ENCODE measurements around the gene DOCK1.

DOCK1 gene

DNA sequence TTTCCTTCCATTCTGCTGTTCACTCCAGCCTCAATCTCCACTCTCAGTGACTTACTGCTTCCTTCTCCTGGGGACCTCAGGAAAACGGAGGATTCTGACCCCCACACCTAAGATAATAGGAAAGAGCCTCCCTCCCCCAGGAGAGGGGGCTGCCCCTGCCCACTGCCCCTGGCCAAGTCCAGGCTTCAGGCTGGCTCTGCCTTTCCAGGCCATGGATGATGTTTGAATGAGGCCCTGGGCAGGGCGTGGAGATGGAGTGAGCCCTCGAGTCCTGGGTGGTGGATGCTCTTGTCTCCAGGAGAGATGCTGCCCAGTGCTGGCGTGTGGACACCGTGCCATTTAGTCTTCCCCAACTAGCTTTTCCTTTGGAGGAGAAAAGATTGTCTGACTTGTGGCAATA lies 184.2 kb downstream of the DOCK1 start:
- DNase-seq (ENCODE audit: low read depth): no peak

DNA sequence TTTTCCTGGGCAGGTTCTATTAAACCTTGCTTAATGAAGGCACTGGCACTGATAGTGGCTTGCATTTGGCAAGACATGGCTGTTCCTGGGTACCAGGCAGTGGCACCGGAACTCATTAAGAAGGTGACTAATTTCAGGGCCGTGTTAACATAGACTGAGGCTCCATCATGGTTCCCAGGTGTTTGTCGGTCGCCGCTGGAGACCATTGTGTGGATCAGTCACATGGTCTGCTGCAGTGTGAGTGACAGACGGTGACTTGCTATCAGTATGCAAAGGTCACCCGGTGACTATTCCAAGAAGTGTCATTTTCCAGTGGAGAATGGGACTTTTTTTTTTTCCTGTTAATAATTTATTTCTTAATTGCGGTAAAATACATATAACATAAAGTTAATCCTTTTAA lies 184.9 kb downstream of the DOCK1 start:
- no peak for DNase-seq (ENCODE audit: low read depth)

DNA sequence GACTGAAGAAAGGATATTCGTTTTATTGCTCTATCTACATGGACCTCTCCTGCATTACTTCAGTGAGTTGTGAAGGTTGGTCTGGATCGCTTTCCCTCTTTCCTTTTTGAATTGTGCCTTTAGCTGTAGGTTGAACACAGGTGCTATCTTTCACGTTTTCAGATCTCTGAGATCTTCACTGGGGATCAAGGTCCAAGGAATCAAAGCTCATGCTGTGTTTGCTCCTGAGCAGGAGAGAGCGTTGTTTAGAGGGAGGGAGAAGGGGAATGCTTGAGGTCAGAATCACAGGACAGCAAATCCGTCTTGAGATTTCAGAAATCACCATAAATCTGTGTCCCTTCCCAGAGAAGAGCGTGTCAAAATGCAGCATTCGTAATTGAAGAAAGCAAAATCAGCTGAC lies 186.1 kb downstream of the DOCK1 start:
- DNase-seq (ENCODE audit: low read depth): no peak

DNA sequence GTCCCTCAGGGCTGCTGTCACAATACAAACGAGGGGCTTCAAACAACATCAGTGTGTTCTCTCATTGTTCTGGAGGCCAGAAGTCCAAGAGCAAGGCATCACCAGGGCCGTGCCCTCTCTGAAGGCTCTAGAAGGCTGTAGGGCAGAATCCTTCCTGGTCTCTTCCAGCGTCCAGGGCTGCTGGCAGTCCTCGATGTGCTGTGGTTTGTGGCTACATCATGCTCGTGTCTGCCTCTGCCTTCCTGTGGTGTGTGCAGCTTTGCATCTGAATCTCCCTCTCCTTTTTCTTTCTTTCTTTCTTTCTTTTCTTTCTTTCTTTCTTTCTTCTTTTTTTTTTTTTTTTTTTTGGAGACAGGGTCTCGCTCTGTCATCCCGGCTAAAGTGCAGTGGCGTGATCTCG lies 187.7 kb downstream of the DOCK1 start:
- DNase-seq (ENCODE audit: low read depth): no peak

DNA sequence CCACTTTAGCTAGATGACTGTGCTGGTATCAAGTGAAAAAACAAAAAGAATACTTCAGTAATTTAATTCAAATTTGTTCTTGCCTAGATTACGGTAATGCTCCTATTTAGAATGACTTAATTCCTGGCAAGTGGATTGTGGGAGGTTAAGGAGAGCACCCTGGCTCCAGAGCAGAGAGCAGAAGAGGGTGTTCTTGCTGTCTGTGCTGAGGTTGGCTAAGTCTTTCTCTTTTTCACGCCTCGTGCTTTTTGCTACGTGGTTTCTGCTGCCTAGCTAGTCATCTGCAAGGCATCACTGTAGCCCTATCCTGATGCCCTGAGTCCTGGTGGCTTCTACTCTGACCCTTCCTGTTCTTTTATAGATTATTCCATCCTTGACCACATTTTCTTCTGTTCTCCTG lies 189.8 kb downstream of the DOCK1 start:
- no peak for DNase-seq (ENCODE audit: low read depth)

DNA sequence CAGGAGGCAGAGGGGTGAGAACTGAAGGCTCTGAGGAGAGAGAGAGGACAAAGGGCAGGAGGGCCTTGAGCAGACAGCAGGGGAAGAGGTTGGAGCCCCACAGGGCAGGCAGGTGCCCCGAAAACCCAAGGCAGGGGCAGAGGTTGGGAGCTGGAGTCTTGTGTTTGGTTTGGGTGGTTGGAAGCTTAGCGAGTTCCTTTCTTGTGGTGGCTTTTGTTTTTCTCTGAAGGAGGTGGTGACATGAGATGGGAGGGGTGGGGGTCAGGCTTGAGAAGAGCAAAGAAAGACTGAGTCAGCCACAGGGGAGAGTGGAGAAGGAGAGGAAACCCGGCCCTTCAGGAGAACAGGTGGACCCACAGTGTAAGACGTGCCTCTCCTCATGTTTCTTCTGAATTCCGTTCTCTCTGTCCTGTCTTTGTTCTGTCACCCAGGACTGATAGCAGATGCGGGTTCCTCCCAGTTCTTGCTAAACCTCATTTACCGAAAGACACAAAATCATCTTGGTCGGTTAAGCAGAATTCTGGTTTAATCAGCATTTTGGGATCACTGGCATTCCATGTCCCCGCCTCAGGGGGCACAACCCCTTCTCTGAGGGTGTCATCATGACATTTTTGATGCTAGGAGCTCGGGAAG lies 195.9 kb downstream of the DOCK1 start:
- no peak for DNase-seq (ENCODE audit: low read depth)

DNA sequence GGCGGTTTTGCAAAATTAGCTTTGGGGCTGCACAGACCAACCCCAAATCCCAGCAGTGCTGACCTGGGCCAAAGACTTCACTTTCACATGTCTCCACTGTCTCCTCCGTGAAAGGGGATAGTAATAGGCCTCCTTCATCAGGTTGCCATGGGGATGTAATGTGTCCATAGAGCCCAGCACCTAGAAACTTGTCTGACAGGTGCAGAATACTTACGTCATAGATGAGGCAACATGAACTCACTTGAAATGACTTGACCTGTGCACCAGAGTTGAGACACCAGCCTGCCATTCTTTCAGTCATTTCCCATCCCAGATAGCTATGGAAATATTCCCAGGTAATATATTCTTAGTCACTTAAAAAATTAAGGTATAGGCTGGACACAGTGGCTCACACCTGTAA lies 196.9 kb downstream of the DOCK1 start:
- DNase-seq (ENCODE audit: low read depth): no peak

DNA sequence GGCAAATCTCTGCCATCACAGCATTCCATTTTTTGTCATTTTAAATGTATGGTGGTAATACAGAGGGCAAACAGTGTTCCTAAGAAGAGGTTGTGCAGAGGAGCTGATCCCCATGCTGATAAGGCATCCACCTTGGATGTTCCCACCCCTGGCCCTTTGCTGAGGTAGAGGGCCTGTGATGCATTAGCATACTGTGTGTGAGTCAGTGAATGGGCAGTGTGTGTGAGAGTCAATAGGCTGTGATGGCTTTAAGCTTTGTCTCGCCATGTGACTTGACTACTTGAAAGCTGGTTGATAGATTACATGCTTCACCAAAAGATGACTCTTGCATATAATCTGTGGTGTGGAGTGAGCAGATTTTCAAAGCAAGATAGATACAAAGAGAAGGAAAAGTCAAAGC lies 209.9 kb downstream of the DOCK1 start:
- no peak for DNase-seq (ENCODE audit: low read depth)

DNA sequence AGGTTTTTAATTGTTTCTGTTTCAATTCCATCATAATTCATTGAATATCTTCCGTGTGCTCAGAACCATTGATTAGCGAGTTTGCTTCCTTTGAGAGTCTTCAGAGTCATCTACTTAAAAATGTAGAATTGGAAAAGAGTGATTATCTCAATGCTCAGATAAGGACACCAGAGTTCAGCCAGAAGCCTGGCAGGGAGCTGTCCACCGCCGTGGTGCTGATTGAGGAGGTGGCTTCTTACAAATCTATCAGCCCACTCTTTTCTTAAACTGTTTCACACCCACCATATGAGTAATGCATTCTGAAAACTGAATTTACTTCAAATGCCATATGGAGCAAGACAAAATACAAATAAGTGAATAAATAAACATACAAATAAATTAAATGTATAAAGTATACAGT lies 211.9 kb downstream of the DOCK1 start:
- no peak for DNase-seq (ENCODE audit: low read depth)

DNA sequence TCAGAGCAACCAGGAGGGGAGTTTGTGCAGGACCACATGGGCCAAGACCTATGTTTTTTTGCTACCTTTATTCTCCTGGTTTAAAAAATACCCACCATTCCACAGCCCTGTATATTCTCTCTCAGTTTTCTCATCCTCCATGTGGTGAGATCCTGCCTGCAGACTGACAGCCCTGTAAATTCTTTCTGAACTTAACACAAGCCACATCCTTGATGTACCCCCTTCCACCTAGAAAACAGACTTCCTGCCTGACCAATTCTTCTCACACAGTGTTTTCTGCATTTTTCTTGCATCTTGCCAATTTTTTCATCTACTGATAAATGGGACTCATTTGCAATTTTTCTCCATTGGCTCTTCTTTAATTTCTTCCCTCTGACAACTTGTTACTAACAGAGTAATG lies 212.8 kb downstream of the DOCK1 start:
- DNase-seq (ENCODE audit: low read depth): no peak

DNA sequence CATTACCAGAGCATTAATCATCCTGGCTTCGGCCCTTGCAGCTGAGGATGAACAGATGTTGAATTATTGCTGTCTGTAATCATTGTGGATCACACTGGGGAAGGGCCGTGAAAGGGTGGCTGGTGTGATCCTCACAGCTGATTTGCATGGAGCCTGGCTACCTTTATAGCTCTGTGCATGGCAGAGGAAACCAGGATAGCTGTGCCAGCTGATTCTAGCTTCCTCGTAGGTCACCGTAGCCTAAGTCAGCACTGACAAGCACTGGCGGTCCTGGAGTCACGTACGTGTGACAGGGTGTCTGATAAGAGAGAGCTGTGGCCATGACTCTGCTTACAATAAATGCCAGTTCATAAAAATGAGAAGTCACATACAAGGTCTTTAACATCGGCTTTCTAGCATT lies 214.7 kb downstream of the DOCK1 start:
- DNase-seq (ENCODE audit: low read depth): no peak

DNA sequence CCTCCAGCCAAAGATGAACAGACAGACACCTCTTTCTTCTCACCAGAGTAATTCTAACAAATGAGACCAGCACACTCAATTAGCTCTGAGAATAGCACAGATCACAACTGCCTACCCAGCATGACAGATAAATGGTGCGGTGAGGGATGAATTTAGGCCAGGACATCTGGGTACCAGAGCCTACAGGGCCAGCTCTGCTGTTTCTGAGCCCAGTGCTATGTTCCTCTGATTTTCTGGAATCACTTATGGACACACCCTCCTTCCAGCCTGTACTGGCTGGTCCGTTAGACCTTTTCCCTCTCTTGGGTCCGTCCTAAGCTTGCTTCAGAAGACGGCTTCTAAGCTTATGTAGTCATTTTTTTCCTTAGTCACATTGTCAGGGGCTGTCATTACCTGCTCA lies 217.6 kb downstream of the DOCK1 start:
- DNase-seq (ENCODE audit: low read depth): no peak

DNA sequence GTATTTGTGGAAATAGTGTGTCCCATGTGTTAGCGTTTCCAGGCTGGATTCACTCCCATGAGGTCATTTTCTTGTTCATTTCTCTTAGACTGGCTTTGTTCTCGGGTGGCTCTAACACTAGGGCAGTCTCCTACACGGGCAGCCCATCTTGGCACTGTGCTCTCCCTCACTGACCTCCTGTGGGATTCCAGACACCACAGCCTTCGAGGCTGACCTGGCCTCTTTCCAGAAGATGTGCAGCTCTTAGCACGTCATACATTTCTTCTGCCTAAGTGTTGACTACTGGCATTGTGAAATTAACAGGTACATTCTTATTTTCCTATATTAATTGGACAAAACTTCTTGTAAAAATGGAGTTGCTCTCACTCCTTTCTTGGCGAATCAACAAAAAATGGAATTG lies 218.4 kb downstream of the DOCK1 start:
- DNase-seq (ENCODE audit: low read depth): no peak

DNA sequence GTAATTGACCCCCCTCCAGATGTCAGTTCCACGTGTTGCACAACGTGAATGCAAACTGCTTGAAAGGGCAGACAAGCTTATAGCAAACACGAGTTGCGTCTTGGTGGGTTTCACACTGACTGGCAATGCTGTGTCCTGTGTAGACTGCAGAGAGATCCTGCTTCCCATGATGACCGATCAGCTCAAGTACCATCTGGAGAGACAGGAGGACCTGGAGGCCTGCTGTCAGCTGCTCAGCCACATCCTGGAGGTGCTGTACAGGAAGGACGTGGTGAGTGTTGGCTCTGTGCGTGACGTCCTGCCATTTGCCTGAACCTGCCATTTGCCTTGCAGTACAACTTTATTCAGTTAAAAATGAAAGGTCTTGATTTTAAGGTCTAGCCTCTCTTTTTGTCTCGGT lies 220.1 kb downstream of the DOCK1 start:
- DNase-seq (ENCODE audit: low read depth): no peak

DNA sequence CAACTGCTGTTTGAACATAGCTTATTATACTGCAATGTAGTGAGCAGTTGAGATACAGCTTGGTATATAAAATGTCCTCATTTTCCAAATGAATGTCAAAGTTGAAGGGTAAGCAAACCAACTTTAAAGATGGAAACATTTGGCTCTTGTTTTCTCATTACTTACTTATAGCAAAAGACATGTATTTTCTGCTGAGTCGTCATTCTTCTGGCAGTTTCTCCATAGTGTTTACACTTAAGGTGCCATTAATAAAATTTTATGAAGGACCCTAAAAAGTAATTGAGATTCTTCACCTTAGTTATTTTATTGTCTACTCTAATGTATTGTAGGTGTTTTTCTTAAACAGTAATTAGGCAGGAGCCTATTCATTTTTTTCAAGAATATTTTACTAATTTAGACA lies 222.6 kb downstream of the DOCK1 start:
- DNase-seq (ENCODE audit: low read depth): no peak

DNA sequence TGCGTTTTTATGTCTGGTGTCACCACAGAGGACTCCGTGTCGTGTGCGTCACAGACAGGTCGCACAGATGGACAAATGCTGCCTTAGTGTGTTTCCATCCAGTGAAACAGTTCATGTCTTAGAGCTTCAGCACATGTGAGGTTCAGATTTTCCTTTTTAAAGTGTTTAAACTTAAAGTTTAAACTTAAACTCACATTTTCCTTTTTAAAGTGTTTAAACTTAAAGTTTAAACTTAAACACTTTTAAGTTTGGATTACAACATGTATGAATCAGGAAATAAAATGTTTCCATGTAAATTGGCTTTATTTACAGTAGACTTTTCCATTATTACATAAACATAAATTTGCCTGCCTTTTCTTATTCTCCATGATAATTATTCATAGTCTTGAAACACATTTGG lies 223.9 kb downstream of the DOCK1 start:
- no peak for DNase-seq (ENCODE audit: low read depth)

DNA sequence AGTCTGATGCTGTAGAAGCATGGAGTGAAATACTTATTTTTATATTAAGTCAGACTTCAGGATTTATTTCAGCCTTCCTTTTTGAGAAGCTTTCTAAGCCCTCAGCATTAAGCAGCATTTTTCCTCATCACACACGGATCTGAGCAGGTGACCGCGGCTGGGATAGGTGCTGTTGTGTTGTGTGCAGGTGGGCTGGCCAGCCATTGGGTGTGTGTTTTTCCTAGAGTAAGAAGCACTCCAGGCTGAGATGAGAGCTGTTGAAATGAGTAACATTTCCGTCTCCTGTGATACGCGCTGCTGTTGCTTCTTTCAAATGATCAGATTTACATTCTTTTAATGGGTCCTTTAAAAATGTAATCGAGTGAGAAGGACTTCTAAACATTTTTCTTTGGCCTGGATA lies 227.2 kb downstream of the DOCK1 start:
- no peak for DNase-seq (ENCODE audit: low read depth)

DNA sequence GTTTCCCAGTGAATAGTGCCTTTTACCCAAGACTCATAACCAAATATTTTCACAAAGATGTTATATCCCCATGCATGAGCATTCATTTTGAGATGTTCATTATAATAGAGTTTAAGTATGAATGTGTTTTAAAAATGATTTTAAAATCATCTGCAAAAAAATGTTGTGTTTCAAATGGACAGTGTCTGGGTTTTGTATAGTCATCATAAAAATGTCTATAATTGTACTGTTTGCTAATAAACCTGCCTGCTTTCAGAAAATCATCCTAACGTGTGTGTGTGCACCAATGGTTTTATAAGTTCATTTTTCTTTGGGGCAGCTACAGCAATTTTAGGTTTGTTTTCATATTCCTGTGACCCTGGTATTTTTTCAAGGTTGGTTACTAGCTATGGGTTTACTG lies 228.0 kb downstream of the DOCK1 start:
- no peak for DNase-seq (ENCODE audit: low read depth)

DNA sequence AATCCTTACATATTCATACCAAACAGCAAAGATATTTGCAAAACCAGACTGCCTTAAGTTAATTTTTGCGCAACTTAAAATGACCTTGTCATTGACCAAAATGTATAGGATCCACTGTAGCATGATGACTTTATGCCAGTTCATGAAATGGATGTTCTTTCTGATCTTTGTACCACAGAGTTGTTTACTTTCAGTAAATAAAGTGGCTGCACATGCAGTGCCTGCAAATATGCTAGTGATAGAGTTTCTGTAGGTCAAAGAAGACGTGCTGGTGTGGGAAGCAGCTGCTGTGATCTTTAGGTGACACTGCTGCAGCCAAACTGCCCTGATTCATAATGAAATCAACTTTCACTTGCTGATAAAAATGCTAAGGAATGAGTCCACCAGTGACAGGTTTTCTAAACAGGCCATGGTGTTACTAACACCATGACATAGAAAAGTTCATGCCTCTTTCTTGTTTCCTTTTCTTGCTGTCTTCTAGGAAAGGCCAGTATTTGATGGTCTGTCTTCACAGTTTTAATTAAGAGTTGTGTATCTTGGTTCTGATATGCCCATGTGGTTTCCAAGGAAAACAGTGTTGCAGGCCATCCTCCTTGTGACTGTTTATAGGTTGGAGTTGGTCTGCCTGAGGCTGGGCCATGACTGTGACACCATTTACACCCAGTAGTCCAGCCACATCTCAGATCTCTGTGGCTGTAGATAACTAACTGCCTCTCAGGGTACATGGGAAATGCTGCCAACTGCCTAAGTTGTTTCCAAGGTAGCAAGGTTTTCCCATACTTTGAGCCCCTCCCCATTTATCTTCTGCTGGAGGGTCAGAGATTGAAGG lies 228.7 kb downstream of the DOCK1 start:
- no peak for DNase-seq (ENCODE audit: low read depth)

DNA sequence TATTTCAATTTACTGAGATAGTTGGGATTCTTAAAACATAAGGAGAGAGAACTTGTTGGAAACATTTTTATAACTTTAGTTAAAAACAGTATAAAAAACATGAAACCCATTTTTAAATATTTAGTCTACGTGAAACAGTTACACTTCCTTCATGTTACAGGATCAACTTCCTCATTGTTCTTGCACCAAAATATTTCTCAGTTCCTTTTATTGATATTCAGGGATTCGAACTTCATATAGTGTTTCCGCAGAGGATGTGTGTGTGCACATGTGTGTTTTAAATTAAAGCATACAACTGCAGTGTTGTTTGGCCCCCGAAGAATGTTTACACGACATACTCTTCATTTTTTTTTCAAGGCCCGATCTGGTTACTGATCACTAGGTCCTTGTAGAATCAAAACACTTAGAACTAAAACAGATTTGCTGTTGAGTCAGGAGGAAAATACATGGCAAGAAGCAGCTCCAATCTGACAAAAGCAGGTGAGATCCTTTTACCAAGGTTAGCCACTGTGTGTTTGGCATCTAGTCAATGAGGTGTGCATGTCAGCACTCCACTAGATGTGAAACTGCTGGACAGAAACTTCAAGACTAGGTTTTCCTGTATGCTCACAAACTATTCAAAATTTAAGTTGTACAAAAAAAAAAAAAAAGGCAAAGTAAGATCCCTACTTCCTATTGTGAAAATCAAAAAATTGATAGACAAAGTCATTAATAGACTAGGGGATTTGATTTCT lies 230.8 kb downstream of the DOCK1 start:
- DNase-seq (ENCODE audit: low read depth): no peak

DNA sequence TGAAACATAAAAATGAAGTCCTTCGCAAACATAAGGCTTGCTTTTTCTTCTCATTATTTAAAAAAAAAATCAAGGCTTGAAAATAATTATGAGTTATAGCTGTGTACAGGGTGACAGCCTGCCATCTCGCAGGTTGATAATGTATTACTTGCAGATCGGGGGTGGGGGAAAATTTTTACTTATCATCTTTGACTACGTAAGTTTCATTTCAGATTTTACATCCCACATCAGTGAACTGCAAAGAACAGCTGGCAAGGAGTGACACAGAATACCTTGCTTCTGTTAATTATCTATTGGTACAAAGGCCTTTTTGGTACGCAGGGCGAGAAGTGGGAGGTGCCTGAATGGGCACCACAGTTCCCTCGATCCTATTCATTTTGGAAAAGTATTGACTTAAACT lies 232.2 kb downstream of the DOCK1 start:
- no peak for DNase-seq (ENCODE audit: low read depth)

DNA sequence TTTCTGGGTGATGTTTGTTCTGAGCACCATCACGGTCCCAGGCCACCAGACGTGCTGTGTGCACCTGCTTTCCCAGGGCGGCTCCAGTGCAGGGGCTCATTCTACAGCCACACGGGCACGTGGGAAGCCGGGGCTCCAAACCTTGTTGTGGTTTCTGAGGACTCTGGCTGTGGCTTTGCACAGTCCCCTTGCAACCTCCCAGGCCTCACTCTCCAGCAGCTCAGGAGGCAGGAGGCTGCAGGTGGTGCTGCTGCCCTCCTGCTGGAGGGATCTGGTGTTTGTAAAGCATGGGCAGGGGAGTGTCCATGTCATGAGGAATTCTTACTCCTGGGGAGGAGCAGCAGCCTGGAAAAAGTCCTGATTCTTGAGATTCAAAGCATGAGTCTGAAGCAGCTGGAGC lies 236.9 kb downstream of the DOCK1 start:
- DNase-seq (ENCODE audit: low read depth): no peak

DNA sequence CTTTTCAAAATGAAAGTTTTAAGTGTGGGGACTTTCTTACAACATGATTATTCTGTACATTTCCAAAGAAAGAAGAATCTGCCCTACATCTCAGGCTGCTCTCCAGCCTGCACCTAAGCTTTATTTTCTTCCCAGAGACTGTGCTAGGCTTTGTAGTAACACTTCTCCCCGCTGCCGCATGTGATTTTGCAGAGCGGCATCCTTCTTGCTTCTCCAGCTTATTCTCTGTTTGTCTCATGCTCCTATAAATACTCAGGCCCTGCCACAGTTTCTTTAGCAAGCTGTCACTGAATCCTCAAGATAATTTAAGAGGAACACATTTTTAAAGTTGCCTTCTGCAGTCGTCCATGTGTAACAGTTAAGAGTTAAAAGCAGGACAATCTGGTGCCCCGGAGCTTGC lies 237.6 kb downstream of the DOCK1 start:
- DNase-seq (ENCODE audit: low read depth): no peak
